ENCODE results near the gene PRR20D.
"Not testable (repeated sequence)": the region's sequence is repeated elsewhere in the genome, so short reads cannot be mapped to it uniquely, and the experiment has no call there.

GRCh38 chr13:57160332-57160731 lies at the start of gene PRR20D:
- not testable (repeated sequence) for TF ChIP-seq FOXM1 (IDR thresholded peaks at IDR 0.05; ENCODE audit: borderline replicate concordance); NFRKB (IDR thresholded peaks at IDR 0.05); BHLHE40 (IDR thresholded peaks at IDR 0.05; ENCODE audit: borderline replicate concordance); SUZ12 (IDR thresholded peaks at IDR 0.05); PKNOX1 (IDR thresholded peaks at IDR 0.05); SP1 (IDR thresholded peaks at IDR 0.05); FOXA1 (IDR thresholded peaks at IDR 0.05); ELF4 (IDR thresholded peaks at IDR 0.05)

Measured in HEK293T (cell line).